ENCODE results near the gene CASZ1. TPM values are rescaled to one million over a fixed set of nuclear protein-coding genes. Genes with fewer than 3 reads are reported as not detected.

CASZ1 gene
- total and polyA plus RNA-seq, 2 experiments from 2014 or later = 6.2 to 6.7 TPM

- DNase-seq (ENCODE audit: low spot score) (no peak), ATAC-seq (peak; percentile 2; the same call in 2 of the 3 replicates)
- H2AFZ ChIP-seq = peak overlapping the region; percentile 93
- H3K36me3 ChIP-seq (ENCODE audit: insufficient read depth) = no peaks in the 10 kb centered on the region
- Mint-ChIP-seq H3K4me1 (peaks cover 47% of the 10 kb centered on the region), H3K36me3 (ENCODE audit: low read depth) (no peaks in the 10 kb centered on the region; the same call in 2 of the 3 replicates), H3K27ac (no peak overlapping the region), H3K9me3 (no peaks in the 10 kb centered on the region), H3K27me3 (ENCODE audit: insufficient read depth, low read depth, poor library complexity) (peaks cover 30% of the 10 kb centered on the region), H3K4me3 (peak overlapping the region; percentile 57)
- H3K79me2 ChIP-seq (replicated peaks; ENCODE audit: insufficient read depth) = no peaks in the 10 kb centered on the region
- no peak overlapping the region for H3K27ac ChIP-seq (ENCODE audit: low read depth)
- peak overlapping the region; percentile 50 for H3K4me3 ChIP-seq
- no peaks in the 10 kb centered on the region for H3K9me2 ChIP-seq (ENCODE audit: insufficient read depth)
- H3K4me2 ChIP-seq = peak overlapping the region; percentile 78
- H3F3A ChIP-seq (replicated peaks; ENCODE audit: low read depth) = peaks cover 9% of the 10 kb centered on the region; the same call in 1 of the 2 replicates
- no peaks in the 10 kb centered on the region for H3K27me3 ChIP-seq (ENCODE audit: insufficient read depth)
- no peak for TF ChIP-seq CTCF (conservative IDR thresholded peaks at IDR 0.05; ENCODE audit: low read depth in 2 of 2)
- TF ChIP-seq, protein P1, sequence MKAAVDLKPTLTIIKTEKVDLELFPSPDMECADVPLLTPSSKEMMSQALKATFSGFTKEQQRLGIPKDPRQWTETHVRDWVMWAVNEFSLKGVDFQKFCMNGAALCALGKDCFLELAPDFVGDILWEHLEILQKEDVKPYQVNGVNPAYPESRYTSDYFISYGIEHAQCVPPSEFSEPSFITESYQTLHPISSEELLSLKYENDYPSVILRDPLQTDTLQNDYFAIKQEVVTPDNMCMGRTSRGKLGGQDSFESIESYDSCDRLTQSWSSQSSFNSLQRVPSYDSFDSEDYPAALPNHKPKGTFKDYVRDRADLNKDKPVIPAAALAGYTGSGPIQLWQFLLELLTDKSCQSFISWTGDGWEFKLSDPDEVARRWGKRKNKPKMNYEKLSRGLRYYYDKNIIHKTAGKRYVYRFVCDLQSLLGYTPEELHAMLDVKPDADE (IDR thresholded peaks at IDR 0.05) = no peak
- TF ChIP-seq CREB1 (CRISPR knock-in tag; IDR thresholded peaks at IDR 0.05; ENCODE audit: low read depth) = no peak
- TF ChIP-seq, protein P2, sequence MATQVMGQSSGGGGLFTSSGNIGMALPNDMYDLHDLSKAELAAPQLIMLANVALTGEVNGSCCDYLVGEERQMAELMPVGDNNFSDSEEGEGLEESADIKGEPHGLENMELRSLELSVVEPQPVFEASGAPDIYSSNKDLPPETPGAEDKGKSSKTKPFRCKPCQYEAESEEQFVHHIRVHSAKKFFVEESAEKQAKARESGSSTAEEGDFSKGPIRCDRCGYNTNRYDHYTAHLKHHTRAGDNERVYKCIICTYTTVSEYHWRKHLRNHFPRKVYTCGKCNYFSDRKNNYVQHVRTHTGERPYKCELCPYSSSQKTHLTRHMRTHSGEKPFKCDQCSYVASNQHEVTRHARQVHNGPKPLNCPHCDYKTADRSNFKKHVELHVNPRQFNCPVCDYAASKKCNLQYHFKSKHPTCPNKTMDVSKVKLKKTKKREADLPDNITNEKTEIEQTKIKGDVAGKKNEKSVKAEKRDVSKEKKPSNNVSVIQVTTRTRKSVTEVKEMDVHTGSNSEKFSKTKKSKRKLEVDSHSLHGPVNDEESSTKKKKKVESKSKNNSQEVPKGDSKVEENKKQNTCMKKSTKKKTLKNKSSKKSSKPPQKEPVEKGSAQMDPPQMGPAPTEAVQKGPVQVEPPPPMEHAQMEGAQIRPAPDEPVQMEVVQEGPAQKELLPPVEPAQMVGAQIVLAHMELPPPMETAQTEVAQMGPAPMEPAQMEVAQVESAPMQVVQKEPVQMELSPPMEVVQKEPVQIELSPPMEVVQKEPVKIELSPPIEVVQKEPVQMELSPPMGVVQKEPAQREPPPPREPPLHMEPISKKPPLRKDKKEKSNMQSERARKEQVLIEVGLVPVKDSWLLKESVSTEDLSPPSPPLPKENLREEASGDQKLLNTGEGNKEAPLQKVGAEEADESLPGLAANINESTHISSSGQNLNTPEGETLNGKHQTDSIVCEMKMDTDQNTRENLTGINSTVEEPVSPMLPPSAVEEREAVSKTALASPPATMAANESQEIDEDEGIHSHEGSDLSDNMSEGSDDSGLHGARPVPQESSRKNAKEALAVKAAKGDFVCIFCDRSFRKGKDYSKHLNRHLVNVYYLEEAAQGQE (IDR thresholded peaks at IDR 0.05; ENCODE audit: unreplicated experiment) = no peak
- TF ChIP-seq ZNF114 (CRISPR knock-in tag; IDR thresholded peaks at IDR 0.05) = no peak
- no peak for TF ChIP-seq EZH2 (IDR thresholded peaks at IDR 0.05; ENCODE audit: low read depth, unreplicated experiment)
- TF ChIP-seq JUNB (IDR thresholded peaks at IDR 0.05; ENCODE audit: unreplicated experiment) = no peak
- no peak for TF ChIP-seq ZNF331 (CRISPR knock-in tag; IDR thresholded peaks at IDR 0.05; ENCODE audit: low read depth)
- TF ChIP-seq NANOG (IDR thresholded peaks at IDR 0.05; ENCODE audit: borderline replicate concordance) = no peak
- TF ChIP-seq STAT1 (IDR thresholded peaks at IDR 0.05; ENCODE audit: unreplicated experiment) = no peak
- TF ChIP-seq POLR2AphosphoS5 (IDR thresholded peaks at IDR 0.05; ENCODE audit: low read depth) = no peak
- TF ChIP-seq ZNF462 (CRISPR knock-in tag; IDR thresholded peaks at IDR 0.05) = no peak
- no peaks in the 10 kb centered on the region for H4K20me1 ChIP-seq (replicated peaks; ENCODE audit: insufficient read depth)
- peaks cover 41% of the 10 kb centered on the region for H3K4me1 ChIP-seq (ENCODE audit: insufficient read depth)
Observed at GRCh38 chr1:10835421-10835820, 39.0 kb upstream of the CASZ1 start.
